Ishikawa (cell line): ENCODE measurements around the gene OGDHL.

ENCODE experiments used
- CEBPB ChIP-seq: IDR thresholded peaks from 2 replicates; pipeline ENCODE4 v1.6.1; 2012
- CREB1 ChIP-seq: IDR thresholded peaks from 2 replicates; pipeline ENCODE4 v1.6.1; 2012; ENCODE audit warnings: low read depth
- EGR1 ChIP-seq: IDR thresholded peaks from 2 replicates; pipeline ENCODE4 v1.6.1; 2012
- EP300 ChIP-seq: IDR thresholded peaks from 2 replicates; pipeline ENCODE4 v1.6.1; 2012; ENCODE audit warnings: borderline replicate concordance
- MAX ChIP-seq: IDR thresholded peaks from 2 replicates; pipeline ENCODE4 v1.6.1; 2012
- NFIC ChIP-seq: IDR thresholded peaks from 2 replicates; pipeline ENCODE4 v1.6.1; 2012
- RAD21 ChIP-seq: IDR thresholded peaks from 2 replicates; pipeline ENCODE4 v1.6.1; 2012; ENCODE audit warnings: low read depth
- REST ChIP-seq: IDR thresholded peaks from 2 replicates; pipeline ENCODE4 v1.6.1; 2012; ENCODE audit warnings: low read depth, mild to moderate bottlenecking
- TAF1 ChIP-seq: IDR thresholded peaks from 2 replicates; pipeline ENCODE4 v1.6.1; 2012; ENCODE audit warnings: low read depth, mild to moderate bottlenecking
- TCF12 ChIP-seq: IDR thresholded peaks from 2 replicates; pipeline ENCODE4 v1.6.1; 2012; ENCODE audit warnings: low read depth
- TEAD4 ChIP-seq: IDR thresholded peaks from 2 replicates; pipeline ENCODE4 v1.6.1; 2012
- USF1 ChIP-seq: IDR thresholded peaks from 2 replicates; pipeline ENCODE4 v1.6.1; 2012
- YY1 ChIP-seq: IDR thresholded peaks from 2 replicates; pipeline ENCODE4 v1.6.1; 2012; ENCODE audit warnings: low read depth
- ZBTB7A ChIP-seq: IDR thresholded peaks from 2 replicates; pipeline ENCODE4 v1.6.1; 2012; ENCODE audit warnings: low read depth

GRCh38 chr10:49688261-49688846 is 73.8 kb downstream of the OGDHL start:
- TF ChIP-seq USF1 (no peak), EP300 (no peak), EGR1 (no peak), YY1 (no peak), REST (no peak), TAF1 (no peak), NFIC (no peak), RAD21 (no peak), ZBTB7A (no peak), CEBPB (no peak), TEAD4 (no peak), TCF12 (no peak), CREB1 (no peak), MAX (no peak)
